ENCODE measurements around the gene GSN. TPM values are rescaled to one million over a fixed set of nuclear protein-coding genes. Genes with fewer than 3 reads are reported as not detected.

GSN gene
- total RNA-seq, 2 experiments from 2014 or later = 2.6 to 2.9 TPM

DNA sequence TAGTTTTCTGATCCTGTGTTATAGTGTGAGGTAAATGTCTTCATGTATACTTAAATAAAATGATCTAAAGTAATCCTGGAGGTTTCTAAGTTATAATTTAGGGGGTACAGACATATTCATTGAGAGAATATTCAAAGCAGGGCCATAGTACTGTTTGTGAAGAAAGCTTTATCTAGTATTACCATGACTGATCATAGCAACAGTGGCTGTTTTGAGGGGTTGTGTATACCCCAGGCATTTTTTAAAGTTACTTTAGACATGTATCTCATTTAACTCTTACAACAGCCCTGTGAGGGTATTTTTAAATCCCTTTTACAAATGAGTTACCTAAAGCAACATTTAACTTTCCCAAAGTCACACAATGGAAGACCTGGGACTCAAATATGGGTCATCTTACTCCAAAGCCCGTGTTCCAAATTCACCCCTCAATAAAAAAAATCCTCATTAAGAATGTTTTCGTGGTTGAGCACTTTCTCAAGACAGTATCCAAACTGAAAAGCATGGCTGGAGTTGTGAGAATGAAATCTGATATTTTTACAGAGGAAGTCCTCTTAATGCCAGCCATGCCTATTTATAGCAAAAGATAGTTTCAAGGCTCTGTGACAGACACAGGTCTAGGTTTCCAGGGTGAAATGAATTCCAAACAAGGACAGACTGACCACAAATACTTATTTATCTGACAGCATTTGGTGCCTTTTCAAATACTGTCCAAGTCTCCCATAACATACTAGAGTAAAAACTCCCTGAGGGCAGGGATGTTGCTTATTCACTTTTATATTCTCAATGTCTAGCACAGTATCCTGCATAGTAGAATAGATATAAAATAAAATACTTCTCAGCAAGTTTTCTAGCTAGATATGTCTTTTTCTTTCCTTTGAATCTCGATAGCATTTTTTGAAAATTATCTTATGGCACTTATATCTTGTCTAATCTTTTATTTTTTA, 91.7 kb downstream of the GSN start:
- H3K27me3 Mint-ChIP-seq = no peaks in the 10 kb centered on the region
- POLR2A ChIA-PET = interaction anchor here (1.3 kb wide), 1 partner anchor 9 kb away, joined by 6 read pairs; no protein-coding TSS in a partner anchor
- H3K27ac Mint-ChIP-seq = peak overlapping the region; percentile 53
- no peak for DNase-seq
- H3K9me3 Mint-ChIP-seq = no peaks in the 10 kb centered on the region
- H3K4me1 Mint-ChIP-seq (ENCODE audit: low read depth) = peaks cover 75% of the 10 kb centered on the region
- peaks cover 5% of the 10 kb centered on the region for H3K36me3 Mint-ChIP-seq
- intact Hi-C loops (cut with micrococcal nuclease) = loop anchor here (1.0 to 10.0 kb wide), 3 partner anchors 9 to 1865 kb away; partner anchors contain the start of gene TRAF1
- no peak overlapping the region for H3K4me3 Mint-ChIP-seq
- CTCF ChIA-PET = interaction anchor here (1.3 to 1.4 kb wide), 2 partner anchors 40 kb away, joined by 4 to 7 read pairs; no protein-coding TSS in a partner anchor

DNA sequence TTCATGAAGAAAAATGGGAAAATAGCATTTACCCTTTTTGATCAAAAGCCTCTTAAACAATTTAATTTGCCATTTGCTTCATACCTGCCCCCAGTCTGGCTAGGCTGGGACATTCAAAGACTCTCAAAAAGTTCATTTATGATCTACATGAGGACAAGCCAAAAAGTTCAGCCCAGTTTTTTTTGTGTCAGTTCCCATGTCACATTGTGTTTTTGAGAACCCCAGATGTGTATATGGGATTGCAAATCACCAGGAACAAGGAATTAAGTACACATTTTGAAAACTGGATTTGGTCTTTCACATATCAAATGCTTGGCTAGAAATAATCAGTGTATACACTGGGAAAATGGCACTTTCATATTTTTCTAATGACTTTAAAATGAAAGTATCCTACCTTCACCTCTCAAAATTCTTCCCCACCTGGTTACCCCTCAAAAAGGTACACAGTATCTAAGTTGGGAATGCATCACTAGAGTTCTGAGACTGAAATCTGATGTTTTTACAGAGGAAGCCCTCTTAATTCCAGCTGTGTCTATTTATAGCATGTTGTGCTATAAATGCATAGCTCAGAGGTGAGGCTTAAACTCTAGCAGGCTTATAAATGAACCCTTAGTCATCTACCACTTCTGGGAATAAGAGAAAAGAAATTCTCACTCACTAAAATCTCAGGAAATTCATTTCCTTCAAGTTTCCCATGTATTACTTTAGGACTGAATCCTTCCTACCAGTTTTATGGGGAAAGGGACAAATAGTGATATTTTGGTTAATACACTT, 92.8 kb downstream of the GSN start:
- H3K4me3 Mint-ChIP-seq = no peak overlapping the region
- H3K4me1 Mint-ChIP-seq (ENCODE audit: low read depth) = peaks cover 80% of the 10 kb centered on the region
- no peaks in the 10 kb centered on the region for H3K27me3 Mint-ChIP-seq

DNA sequence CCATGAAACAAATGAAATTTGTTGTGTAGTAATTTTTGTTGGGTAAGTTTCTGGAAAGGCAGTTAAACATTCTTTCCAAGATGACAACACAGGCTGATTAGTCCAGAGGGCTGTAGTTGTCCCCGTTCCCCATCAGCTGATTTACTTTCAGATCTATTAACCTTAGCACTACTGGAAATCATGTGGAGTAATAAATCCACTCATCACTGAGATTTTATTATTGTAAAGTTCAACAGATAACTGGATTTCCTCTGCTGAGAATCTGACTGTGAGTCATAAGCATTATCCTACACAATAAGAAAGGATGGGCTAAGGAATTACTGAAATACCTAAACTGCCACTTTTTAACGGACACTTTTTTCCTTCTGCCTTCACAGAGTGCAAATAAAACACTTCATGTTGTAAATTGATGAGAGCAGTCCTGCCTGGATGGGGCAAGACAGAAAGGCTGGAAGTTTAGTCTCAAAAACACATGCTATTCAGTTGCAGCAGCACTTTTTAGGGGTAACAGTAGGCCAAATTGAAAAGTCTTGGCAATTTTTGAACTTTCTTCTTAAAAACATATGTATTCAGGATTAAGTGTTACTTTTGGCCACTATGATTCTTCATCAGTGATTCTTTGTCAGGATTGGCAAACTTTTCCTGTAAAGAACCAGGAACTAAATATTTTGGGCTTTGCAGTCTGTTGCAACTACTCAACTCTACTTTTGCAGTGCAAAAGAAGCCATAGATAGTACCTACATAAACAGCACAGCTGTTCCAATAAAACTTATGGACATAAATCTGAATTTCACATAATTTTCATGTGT, 95.1 kb downstream of the GSN start:
- Mint-ChIP-seq H3K9me3 (no peaks in the 10 kb centered on the region), H3K4me1 (ENCODE audit: low read depth) (peaks cover 77% of the 10 kb centered on the region), H3K27me3 (no peaks in the 10 kb centered on the region), H3K27ac (no peak overlapping the region), H3K4me3 (no peak overlapping the region), H3K36me3 (peaks cover 8% of the 10 kb centered on the region)
- ChIA-PET POLR2A (interaction anchor here (0.6 to 1.5 kb wide), 2 partner anchors 9 to 27 kb away, joined by 5 to 6 read pairs; no protein-coding TSS in a partner anchor), CTCF (interaction anchor here (0.9 to 4.0 kb wide), 2 partner anchors 43 to 150 kb away, joined by 3 to 21 read pairs; no protein-coding TSS in a partner anchor)
- DNase-seq = no peak
- intact Hi-C loops (cut with micrococcal nuclease) = loop anchor here (10.0 kb wide), 1 partner anchor 1862 kb away; no protein-coding TSS in a partner anchor

More for the DNA sequence above, 92.8 kb downstream of the GSN start:
- Mint-ChIP-seq H3K27ac (no peak overlapping the region), H3K36me3 (peaks cover 3% of the 10 kb centered on the region), H3K9me3 (no peaks in the 10 kb centered on the region)
- intact Hi-C loops (cut with micrococcal nuclease) = loop anchor here (10.0 kb wide), 1 partner anchor 1864 kb away; no protein-coding TSS in a partner anchor
- CTCF ChIA-PET = no interaction called here
- POLR2A ChIA-PET = no interaction called here
- no peak for DNase-seq

DNA sequence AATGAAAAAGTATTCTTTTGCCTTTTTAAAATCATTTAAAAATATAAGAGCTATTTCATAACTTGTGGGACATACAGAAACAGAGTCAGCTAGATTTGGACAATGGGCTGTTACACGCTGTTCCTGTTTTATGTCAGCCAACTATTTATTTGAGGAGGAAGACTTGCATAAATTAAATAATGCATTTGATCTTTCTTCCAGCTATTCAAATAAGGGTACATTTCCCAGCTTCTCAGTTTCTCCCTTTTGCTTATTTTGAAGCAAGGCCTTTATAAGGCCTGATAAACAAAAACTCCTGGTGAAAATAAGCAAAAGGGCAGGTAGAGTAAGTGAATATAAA, 95.6 kb downstream of the GSN start:
- no peaks in the 10 kb centered on the region for H3K27me3 Mint-ChIP-seq
- peaks cover 77% of the 10 kb centered on the region for H3K4me1 Mint-ChIP-seq (ENCODE audit: low read depth)
- H3K27ac Mint-ChIP-seq = no peak overlapping the region
- CTCF ChIA-PET = interaction anchor here (0.9 to 4.0 kb wide), 2 partner anchors 43 to 151 kb away, joined by 3 to 21 read pairs; no protein-coding TSS in a partner anchor
- H3K36me3 Mint-ChIP-seq = peaks cover 8% of the 10 kb centered on the region
- no peak for DNase-seq
- intact Hi-C loops (cut with micrococcal nuclease) = loop anchor here (10.0 kb wide), 1 partner anchor 1861 kb away; no protein-coding TSS in a partner anchor
- H3K9me3 Mint-ChIP-seq = no peaks in the 10 kb centered on the region
- POLR2A ChIA-PET = interaction anchor here (0.6 to 1.5 kb wide), 2 partner anchors 10 to 27 kb away, joined by 5 to 6 read pairs; no protein-coding TSS in a partner anchor
- no peak overlapping the region for H3K4me3 Mint-ChIP-seq

DNA sequence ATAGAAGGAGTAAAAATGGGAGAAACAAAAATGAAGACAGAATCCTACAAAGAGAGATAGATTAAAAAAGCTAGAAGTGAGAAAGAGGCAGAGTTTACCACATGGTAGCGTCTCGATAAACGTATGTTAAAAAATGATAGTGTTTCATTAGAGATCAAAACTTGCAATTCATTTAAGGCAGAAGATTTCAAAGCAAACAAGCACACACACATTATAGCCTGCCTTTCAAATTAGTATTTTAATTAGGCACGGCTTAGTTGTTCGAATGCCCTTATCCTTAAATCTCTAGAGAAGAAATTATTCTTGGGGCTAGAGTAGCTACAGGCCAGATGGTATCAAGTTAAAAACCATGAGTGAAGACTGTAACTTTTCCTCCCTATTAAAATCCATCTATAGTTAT, 96.1 kb downstream of the GSN start:
- intact Hi-C loops (cut with micrococcal nuclease) = loop anchor here (10.0 kb wide), 1 partner anchor 1861 kb away; no protein-coding TSS in a partner anchor
- Mint-ChIP-seq H3K27ac (no peak overlapping the region), H3K4me3 (no peak overlapping the region), H3K36me3 (peaks cover 8% of the 10 kb centered on the region), H3K27me3 (no peaks in the 10 kb centered on the region), H3K4me1 (ENCODE audit: low read depth) (peaks cover 77% of the 10 kb centered on the region), H3K9me3 (no peaks in the 10 kb centered on the region)
- DNase-seq = no peak
- CTCF ChIA-PET = interaction anchor here (0.8 to 4.0 kb wide), 5 partner anchors 9 to 151 kb away, joined by 3 to 21 read pairs (median 3); no protein-coding TSS in a partner anchor
- POLR2A ChIA-PET = interaction anchor here (0.8 to 1.5 kb wide), 2 partner anchors 10 to 24 kb away, joined by 4 to 5 read pairs; no protein-coding TSS in a partner anchor

DNA sequence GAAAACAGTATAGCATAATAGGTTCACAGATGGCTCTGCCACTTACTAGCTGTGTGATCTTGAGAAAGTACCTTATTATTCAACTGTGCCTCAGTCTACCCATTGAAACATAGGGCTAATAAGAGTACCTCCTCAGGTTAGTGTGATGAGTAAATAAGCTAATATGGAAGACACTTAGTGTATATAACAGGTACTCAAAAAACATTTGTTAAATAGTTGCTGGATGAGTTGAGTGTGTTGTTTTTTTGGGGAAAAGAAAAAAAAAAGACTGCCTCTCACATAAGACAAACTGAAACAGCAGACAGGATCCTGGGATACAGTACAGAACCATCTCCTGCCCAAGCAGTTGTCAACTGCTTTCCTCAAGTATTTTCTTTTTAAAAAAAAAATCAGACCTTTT, 96.9 kb downstream of the GSN start:
- Mint-ChIP-seq H3K27me3 (no peaks in the 10 kb centered on the region), H3K4me3 (no peak overlapping the region), H3K9me3 (no peaks in the 10 kb centered on the region), H3K36me3 (peaks cover 5% of the 10 kb centered on the region), H3K4me1 (ENCODE audit: low read depth) (peaks cover 69% of the 10 kb centered on the region), H3K27ac (no peak overlapping the region)
- intact Hi-C loops (cut with micrococcal nuclease) = loop anchor here (5.0 to 10.0 kb wide), 2 partner anchors 293 to 1860 kb away; partner anchors contain the start of gene CNTRL
- ChIA-PET POLR2A (interaction anchor here (0.8 kb wide), 1 partner anchor 23 kb away, joined by 4 read pairs; no protein-coding TSS in a partner anchor), CTCF (interaction anchor here (0.8 to 4.0 kb wide), 4 partner anchors 8 to 45 kb away, joined by 3 to 21 read pairs (median 3); no protein-coding TSS in a partner anchor)
- no peak for DNase-seq

DNA sequence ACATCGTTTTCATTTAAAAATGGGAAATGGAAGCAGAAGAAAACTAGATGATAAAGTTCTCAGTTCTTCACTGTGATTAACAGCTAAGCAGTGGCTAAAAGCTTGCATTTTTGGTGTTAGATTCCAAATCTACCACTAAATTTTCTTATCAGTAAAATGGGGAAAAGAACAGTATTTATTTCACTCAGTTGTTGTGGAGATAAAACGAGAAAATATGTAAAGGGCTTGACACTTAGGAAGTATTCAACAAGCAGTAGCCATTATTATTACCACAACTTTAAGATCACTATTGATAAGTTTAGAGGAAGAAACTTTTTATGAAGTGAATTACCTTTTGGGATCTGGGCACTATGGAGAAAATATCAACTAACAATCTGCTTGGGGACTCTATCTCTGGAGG, 97.6 kb downstream of the GSN start:
- Mint-ChIP-seq H3K36me3 (peaks cover 8% of the 10 kb centered on the region), H3K4me3 (no peak overlapping the region), H3K27ac (peak overlapping the region; percentile 9), H3K27me3 (no peaks in the 10 kb centered on the region), H3K9me3 (no peaks in the 10 kb centered on the region), H3K4me1 (ENCODE audit: low read depth) (peaks cover 69% of the 10 kb centered on the region)
- intact Hi-C loops (cut with micrococcal nuclease) = loop anchor here (5.0 to 10.0 kb wide), 2 partner anchors 293 to 1859 kb away; partner anchors contain the start of gene CNTRL
- POLR2A ChIA-PET = no interaction called here
- DNase-seq = no peak
- CTCF ChIA-PET = interaction anchor here (4.0 kb wide), 1 partner anchor 45 kb away, joined by 21 read pairs; no protein-coding TSS in a partner anchor

DNA sequence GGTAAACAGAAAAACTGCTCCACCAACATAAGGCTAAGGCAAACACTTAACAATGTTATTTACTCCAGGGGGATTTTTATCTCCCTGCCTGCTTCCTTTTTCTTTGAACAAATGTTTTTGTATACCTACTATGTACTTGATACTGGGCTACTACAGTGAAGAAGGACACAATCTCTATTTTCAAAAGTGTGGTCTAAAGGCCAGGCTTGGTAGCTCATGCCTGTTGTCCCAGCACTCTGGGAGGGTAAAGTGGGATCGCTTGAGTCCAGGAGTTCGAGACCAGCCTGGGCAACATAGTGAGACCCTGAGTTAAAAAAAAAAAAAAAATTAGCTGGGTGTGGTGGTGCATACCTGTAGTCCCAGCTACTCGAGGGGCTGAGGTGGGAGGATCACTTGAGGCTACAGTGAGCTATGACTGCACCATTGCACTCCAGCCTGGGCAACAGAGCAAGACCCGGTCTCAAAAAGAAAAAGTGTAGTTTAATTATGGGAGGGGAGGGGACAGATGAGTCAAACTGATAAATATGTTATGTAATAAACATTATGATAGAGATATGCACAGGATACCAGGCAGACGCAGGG, 98.7 kb downstream of the GSN start:
- no peaks in the 10 kb centered on the region for H3K9me3 Mint-ChIP-seq
- ChIA-PET CTCF (interaction anchor here (1.0 kb wide), 1 partner anchor 47 kb away, joined by 5 read pairs; no protein-coding TSS in a partner anchor), POLR2A (no interaction called here)
- no peak overlapping the region for H3K4me3 Mint-ChIP-seq
- DNase-seq = no peak
- intact Hi-C loops (cut with micrococcal nuclease) = loop anchor here (5.0 to 10.0 kb wide), 2 partner anchors 294 to 1858 kb away; partner anchors contain the start of gene CNTRL
- peaks cover 67% of the 10 kb centered on the region for H3K4me1 Mint-ChIP-seq (ENCODE audit: low read depth)
- H3K27ac Mint-ChIP-seq = no peak overlapping the region
- no peaks in the 10 kb centered on the region for H3K27me3 Mint-ChIP-seq
- H3K36me3 Mint-ChIP-seq = peaks cover 9% of the 10 kb centered on the region

DNA sequence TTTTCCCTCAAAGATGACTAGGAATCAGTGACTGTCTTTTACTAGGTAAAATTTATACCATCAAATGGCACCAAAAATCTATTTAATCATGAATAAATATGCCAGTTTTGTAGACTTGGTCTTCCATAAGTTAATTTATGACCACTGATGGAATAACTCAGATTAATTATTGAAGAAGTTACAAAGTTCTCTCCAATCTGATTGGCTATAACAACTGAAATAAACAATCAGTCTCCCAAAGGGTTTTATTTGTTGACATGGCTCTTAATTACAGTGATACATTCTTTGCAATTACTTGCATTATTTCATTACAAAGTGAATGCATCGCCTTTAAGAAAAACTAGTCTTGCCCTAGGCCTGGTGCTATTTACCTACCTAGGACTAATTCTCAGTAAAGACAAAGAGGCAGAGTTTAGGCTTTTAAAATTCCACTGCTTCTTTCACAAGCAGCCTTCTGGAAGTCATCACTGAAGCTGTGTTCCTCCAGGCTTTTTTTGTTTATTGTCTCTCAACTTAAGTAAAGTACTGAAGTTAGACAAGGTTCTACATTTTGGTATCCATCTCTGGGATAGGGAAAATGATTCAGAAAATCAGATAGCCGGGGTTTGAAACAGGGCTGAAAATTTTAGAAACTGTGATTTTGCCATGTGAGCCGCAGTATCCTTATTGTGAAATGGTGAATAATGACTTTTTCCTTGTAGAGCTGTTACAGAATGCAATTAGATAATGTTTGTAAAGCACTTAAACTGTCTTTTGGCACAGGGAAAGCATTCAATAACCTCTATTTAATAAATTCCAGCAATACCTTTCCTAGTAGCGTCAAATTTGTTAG, 99.6 kb downstream of the GSN start:
- no peaks in the 10 kb centered on the region for H3K27me3 Mint-ChIP-seq
- CTCF ChIA-PET = interaction anchor here (1.2 kb wide), 1 partner anchor 48 kb away, joined by 6 read pairs; no protein-coding TSS in a partner anchor

More for the DNA sequence above, 99.6 kb downstream of the GSN start:
- H3K27ac Mint-ChIP-seq = no peak overlapping the region
- POLR2A ChIA-PET = interaction anchor here (0.7 kb wide), 1 partner anchor 14 kb away, joined by 3 read pairs; no protein-coding TSS in a partner anchor
- H3K4me1 Mint-ChIP-seq (ENCODE audit: low read depth) = peaks cover 69% of the 10 kb centered on the region
- no peak for DNase-seq
- intact Hi-C loops (cut with micrococcal nuclease) = loop anchor here (1.0 to 10.0 kb wide), 3 partner anchors 8 to 1857 kb away; partner anchors contain the start of gene CNTRL
- peaks cover 9% of the 10 kb centered on the region for H3K36me3 Mint-ChIP-seq
- no peaks in the 10 kb centered on the region for H3K9me3 Mint-ChIP-seq
- H3K4me3 Mint-ChIP-seq = peak overlapping the region; percentile 93
